A549 (cell line): Measurements from ENCODE around the gene ZNF383.

Experiments
- CTCF ChIP-seq: fragments of >200 bp; sonication (Bioruptor Twin); formaldehyde crosslinking; IDR thresholded peaks from 3 replicates; pipeline ENCODE4 v1.5.1; 2016
- JUN ChIP-seq, 2 experiments: fragments of >200 bp; sonication (Bioruptor Twin); formaldehyde crosslinking; IDR thresholded peaks; 2 replicates in 1 of 2; 3 replicates in 1 of 2; pipeline ENCODE4 v1.6.1; 2016 to 2017

- TF ChIP-seq CTCF (no peak), JUN (IDR thresholded peaks at IDR 0.05) (peak; percentile 83 to 98; a peak in 4 of 5 replicates)
These were observed at the start of gene ZNF383 for GRCh38 chr19:37217775-37218591.
